ENCODE data around the gene TMPRSS9.

DNA sequence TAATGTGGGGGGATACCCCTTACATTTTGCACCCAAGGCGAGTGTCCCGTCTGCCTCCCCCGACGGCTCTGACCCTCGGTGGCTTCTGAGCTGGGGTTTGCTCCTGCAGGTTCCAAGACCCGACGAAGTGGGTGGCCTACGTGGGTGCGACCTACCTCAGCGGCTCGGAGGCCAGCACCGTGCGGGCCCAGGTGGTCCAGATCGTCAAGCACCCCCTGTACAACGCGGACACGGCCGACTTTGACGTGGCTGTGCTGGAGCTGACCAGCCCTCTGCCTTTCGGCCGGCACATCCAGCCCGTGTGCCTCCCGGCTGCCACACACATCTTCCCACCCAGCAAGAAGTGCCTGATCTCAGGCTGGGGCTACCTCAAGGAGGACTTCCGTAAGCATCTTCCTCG is 48.2 kb downstream of the TMPRSS9 start:
- TF ChIP-seq CTCF (IDR thresholded peaks at IDR 0.05; ENCODE audit: low read depth, low read length) (no peak), EZH2phosphoT487 (IDR thresholded peaks at IDR 0.05; ENCODE audit: low read depth) (no peak)

Measured in OCI-LY3 (cell line).